CD4-positive, alpha-beta T cell treated with Interleukin-6 for 4 hours (primary cell): ENCODE results near the gene MTFR1L.

ENCODE experiments used
- DNase-seq: peaks from one replicate; pipeline ENCODE4 v3.0.0-alpha.2; 2020; ENCODE audit warnings: mixed read lengths

The MTFR1L gene

GRCh38 chr1:25792115-25792514 is 27.6 kb upstream of the MTFR1L start:
- no peak for DNase-seq

- DNase-seq, result no peak
Measured at GRCh38 chr1:25793585-25794170, 26.1 kb upstream of the MTFR1L start.

GRCh38 chr1:25794325-25794724 is 25.4 kb upstream of the MTFR1L start:
- no peak for DNase-seq

- no peak for DNase-seq
Measured at GRCh38 chr1:25795211-25795610, 24.5 kb upstream of the MTFR1L start.

- DNase-seq, result peak; percentile 69
Measured at GRCh38 chr1:25795946-25796810, 23.6 kb upstream of the MTFR1L start.

GRCh38 chr1:25796811-25797458 is 22.8 kb upstream of the MTFR1L start:
- DNase-seq, result peak; percentile 91

GRCh38 chr1:25797939-25798338 is 21.8 kb upstream of the MTFR1L start:
- DNase-seq, result peak; percentile 58

GRCh38 chr1:25798666-25799351 is 20.9 kb upstream of the MTFR1L start:
- no peak for DNase-seq

- no peak for DNase-seq
Measured at GRCh38 chr1:25799352-25799934, 20.3 kb upstream of the MTFR1L start.

- DNase-seq, result peak; percentile 52
Measured at GRCh38 chr1:25799935-25800702, 19.6 kb upstream of the MTFR1L start, which contains the start of gene SELENON. TSS of gene SELENON (plus strand) at chr1:25800193. CDS start at chr1:25800231, 38 bp downstream.

- DNase-seq, result no peak
Measured at GRCh38 chr1:25800703-25801377, 18.9 kb upstream of the MTFR1L start.

- DNase-seq, result peak; percentile 20
Measured at GRCh38 chr1:25802915-25803314, 16.8 kb upstream of the MTFR1L start.

- no peak for DNase-seq
Measured at GRCh38 chr1:25803368-25803767, 16.4 kb upstream of the MTFR1L start.

GRCh38 chr1:25804244-25804963 is 15.3 kb upstream of the MTFR1L start:
- peak; percentile 33 for DNase-seq

GRCh38 chr1:25804964-25805862 is 14.5 kb upstream of the MTFR1L start:
- no peak for DNase-seq

GRCh38 chr1:25805863-25806225 is 13.9 kb upstream of the MTFR1L start:
- no peak for DNase-seq

- no peak for DNase-seq
Measured at GRCh38 chr1:25806418-25806817, 13.3 kb upstream of the MTFR1L start.

- DNase-seq, result no peak
Measured at GRCh38 chr1:25807480-25808390, 12.0 kb upstream of the MTFR1L start.
